Subcutaneous adipose tissue (tissue), 4 donors: ENCODE results near the gene SPDYE11. TPM values are rescaled to one million over a fixed set of nuclear protein-coding genes. Genes with fewer than 3 reads are reported as not detected.
"Not testable (repeated sequence)": the region's sequence is repeated elsewhere in the genome, so short reads cannot be mapped to it uniquely, and the experiment has no call there.

ENCODE experiments used
- small RNA-seq: library from RNA; depleted of rRNA; stranded (forward); fragments of <200 nt; gene quantifications from one replicate; pipeline ENCODE3, GENCODE V24; 2016
- total RNA-seq, 4 donors: library from RNA; depleted of rRNA; stranded (reverse); fragments of >200 nt; gene quantifications; one replicate each; pipeline ENCODE4 v1.1.0, GENCODE V29; 2016
- TF ChIP-seq, protein P1 (sequence below): fragments of 450-650 bp; IDR thresholded peaks from one replicate; pipeline ENCODE4 v1.5.1; 2016; ENCODE audit warnings: low read depth, mild to moderate bottlenecking, control low read depth, antibody characterized with exemption, moderate library complexity

Gene SPDYE11, protein sequence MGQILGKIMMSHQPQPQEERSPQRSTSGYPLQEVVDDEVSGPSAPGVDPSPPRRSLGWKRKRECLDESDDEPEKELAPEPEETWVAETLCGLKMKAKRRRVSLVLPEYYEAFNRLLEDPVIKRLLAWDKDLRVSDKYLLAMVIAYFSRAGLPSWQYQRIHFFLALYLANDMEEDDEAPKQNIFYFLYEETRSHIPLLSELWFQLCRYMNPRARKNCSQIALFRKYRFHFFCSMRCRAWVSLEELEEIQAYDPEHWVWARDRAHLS
- not detected for total RNA-seq

DNA sequence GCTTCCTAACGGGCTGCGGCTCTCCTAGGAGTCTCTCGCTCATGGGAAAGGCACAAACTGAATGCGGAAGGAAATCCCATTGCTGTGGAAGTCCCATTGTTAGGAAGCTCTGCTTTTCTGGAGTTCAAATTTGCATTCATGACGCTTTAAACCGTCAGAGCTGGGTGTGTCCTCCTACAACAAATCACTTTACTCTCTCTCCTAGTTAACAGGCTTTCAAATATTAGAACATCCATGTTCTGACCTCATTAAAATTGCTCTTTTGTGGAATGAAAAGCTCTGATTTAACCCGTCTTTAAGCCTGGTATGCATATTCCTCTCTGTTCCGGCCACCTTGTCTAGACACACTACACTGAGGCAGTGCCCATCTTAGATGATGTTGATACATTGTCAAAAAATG lies at the start of gene SPDYE11:
TSS of gene SPDYE11 (minus strand) at position 101 of the 400 bp plus-strand sequence. CDS start 1,800 bp downstream, outside the sequence.
- TF ChIP-seq, protein P1, sequence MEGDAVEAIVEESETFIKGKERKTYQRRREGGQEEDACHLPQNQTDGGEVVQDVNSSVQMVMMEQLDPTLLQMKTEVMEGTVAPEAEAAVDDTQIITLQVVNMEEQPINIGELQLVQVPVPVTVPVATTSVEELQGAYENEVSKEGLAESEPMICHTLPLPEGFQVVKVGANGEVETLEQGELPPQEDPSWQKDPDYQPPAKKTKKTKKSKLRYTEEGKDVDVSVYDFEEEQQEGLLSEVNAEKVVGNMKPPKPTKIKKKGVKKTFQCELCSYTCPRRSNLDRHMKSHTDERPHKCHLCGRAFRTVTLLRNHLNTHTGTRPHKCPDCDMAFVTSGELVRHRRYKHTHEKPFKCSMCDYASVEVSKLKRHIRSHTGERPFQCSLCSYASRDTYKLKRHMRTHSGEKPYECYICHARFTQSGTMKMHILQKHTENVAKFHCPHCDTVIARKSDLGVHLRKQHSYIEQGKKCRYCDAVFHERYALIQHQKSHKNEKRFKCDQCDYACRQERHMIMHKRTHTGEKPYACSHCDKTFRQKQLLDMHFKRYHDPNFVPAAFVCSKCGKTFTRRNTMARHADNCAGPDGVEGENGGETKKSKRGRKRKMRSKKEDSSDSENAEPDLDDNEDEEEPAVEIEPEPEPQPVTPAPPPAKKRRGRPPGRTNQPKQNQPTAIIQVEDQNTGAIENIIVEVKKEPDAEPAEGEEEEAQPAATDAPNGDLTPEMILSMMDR: not testable (repeated sequence)

DNA sequence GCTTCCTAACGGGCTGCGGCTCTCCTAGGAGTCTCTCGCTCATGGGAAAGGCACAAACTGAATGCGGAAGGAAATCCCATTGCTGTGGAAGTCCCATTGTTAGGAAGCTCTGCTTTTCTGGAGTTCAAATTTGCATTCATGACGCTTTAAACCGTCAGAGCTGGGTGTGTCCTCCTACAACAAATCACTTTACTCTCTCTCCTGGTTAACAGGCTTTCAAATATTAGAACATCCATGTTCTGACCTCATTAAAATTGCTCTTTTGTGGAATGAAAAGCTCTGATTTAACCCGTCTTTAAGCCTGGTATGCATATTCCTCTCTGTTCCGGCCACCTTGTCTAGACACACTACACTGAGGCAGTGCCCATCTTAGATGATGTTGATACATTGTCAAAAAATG lies 28.2 kb upstream of the SPDYE11 start, which contains the start of gene SPDYE9:
TSS of gene SPDYE9 (minus strand) at position 101 of the 400 bp plus-strand sequence. CDS start 1,800 bp downstream, outside the sequence.
- TF ChIP-seq, protein P1: not testable (repeated sequence)

DNA sequence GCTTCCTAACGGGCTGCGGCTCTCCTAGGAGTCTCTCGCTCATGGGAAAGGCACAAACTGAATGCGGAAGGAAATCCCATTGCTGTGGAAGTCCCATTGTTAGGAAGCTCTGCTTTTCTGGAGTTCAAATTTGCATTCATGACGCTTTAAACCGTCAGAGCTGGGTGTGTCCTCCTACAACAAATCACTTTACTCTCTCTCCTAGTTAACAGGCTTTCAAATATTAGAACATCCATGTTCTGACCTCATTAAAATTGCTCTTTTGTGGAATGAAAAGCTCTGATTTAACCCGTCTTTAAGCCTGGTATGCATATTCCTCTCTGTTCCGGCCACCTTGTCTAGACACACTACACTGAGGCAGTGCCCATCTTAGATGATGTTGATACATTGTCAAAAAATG lies 28.0 kb downstream of the SPDYE11 start, which contains the start of gene SPDYE8:
TSS of gene SPDYE8 (minus strand) at position 101 of the 400 bp plus-strand sequence. CDS start 1,800 bp downstream, outside the sequence.
- TF ChIP-seq, protein P1: not testable (repeated sequence)

Small RNA genes within 50 kb of the gene (small RNA-seq; reads per million reads assigned to genes)
- 0.49 reads per million for gene RF00019

Other genes with a start within 250 kb of the SPDYE11 start
- gene TYW1B, start 229.7 kb downstream of the SPDYE11 start, total RNA-seq: 1 to 10 TPM; 1.8 to 7.0 (median 5.4) TPM
- gene POM121, start 132.8 kb downstream of the SPDYE11 start, total RNA-seq: 10 to 100 TPM; 11.5 to 28.1 (median 15.2) TPM
- under 1 TPM in 1 of 4 donors, not detected in 3; 0.94 TPM for gene TRIM74, start 88.4 kb downstream of the SPDYE11 start, total RNA-seq
- gene SPDYE8, start 28.1 kb downstream of the SPDYE11 start, total RNA-seq: not detected
- gene SPDYE9, start 28.1 kb upstream of the SPDYE11 start, total RNA-seq: not detected